Suppressor macrophage treated with lipopolysaccharide for 4 hours (primary cell): ENCODE measurements around the gene PCDHA1.

Experiments
- DNase-seq: peaks from one replicate; pipeline ENCODE4 v3.0.0-alpha.2; 2020

Gene PCDHA1

DNA sequence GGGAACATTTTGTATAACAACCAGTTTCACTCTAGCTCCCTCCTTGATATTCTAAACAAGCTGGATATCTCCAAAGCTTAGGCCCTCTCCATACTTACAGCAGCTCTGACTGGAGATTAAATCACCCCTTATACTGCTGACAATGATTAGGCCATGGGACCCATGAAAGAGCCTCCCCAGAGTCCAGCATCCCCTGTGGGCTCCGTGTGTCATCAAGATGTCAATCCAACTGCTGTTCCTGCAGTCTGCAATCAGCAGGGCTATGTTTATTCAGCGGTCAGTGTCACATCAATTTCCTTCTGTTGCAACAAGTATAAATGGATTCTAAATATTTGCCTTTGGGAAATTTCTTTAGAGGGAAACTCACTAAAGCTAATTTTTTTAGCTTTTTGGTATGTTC is 206.9 kb downstream of the PCDHA1 start:
- DNase-seq, result no peak

DNA sequence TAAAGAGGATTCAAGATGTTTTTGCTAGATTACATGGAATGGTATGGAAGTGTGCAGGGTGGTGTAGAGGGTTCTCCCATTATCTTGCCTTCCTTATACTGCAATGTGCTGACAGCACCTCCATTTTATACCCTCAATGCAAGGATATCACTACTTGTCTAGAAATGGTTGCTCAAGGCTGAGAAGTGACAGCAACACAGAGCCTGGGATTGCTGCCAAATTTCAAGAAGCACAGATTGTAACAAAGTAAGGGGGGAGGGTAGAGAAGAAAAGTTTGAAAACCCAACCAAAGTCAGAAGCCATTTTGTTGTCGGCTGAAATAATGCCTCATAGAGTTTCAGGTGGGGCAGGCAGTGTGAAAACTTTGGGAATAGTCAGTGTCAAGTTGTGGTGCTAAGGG is 210.1 kb downstream of the PCDHA1 start:
- DNase-seq, result no peak

DNA sequence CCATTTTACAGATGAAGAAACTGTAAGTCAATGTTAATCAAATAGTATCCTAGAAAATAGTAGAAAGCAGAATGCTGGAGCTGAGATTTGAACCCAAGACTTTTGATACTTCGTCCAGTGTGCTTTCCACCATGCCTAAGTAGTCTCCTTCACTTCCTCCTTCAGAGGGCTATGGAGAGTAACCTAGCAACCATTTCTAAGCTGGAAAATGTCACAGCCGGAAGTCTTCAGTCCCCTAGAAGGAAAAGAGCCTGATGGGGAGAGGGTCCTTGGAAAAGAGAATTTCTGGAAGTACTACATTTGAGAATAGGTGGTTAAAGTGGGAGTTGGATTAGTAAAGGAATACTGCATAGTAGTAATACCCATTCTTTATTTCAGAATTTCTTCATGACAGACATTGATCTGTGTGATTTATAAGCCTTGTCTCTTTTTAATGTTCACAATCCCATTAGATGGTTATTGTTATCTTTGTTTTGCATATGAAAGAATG is 213.0 kb downstream of the PCDHA1 start:
- DNase-seq, result no peak

DNA sequence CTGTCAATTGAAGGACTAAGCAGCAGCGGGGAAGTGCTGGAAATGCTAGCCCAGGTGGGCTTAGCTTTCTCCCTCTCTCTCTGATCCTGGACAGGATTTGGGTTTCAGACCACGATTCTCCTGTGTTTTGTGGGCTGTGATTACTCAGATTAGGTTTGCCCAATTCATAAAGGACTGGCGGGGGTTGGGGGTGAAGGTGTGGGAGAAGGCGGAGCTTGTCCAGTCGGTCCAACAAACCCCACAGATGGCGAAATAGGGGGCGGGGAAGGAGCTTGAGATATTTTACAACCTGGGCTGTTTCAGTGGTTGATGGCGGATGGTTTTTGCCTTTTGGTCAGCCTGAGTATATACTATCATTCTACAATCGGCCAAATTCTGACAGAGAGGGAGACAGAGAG is 215.5 kb downstream of the PCDHA1 start:
- DNase-seq, result no peak

DNA sequence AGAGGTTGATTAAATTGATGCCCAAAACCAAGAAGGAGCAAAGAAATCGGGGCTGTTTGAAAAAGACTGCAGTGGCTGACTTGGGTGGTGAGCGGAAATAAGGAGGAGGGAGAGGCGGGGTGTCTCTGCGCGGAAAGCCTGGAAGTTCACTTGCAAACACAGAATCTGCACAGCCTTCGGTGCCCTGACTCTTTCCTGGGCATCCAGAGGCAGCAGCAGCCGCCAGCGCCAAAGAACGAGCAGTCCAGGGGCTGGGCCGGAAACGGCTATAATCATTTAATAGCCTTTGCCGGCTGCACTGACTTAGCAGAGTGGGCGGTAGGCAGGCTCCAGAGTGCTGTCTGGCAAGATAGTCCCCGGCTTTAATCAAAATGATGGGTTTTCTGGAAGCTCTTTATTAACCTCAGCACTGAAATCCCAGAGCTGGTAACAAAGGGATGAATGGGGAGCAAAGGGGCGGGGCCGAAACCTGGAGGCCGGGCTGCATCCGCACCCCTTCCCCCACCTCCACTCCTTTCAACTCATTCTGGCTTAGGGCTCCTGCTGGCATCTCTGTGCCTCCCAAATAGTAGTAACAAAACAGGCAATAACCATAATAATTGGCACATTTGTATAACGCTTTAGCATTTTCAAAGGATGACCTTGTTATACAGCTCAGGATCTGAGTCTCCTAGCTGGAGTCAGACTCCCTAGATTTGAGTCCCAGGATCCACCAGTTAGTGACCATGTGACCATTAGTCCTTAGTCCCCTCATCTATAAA is 216.1 kb downstream of the PCDHA1 start:
- no peak for DNase-seq

DNA sequence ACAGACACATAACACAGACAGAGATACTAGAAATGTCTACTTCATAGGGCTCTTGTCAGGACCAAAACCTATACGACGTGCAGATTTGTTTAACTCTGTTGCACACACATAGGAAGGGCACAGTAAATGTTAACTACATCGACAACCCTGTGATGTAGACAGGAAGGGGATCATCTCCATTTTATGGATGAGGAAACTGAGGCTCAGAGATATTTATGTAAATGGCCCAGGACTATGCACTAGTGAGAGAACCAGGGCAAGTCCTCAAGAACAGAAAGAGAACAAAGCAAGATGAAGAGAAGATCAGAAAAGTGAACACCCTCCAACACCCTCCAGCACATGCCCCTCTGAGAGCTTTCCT is 216.6 kb downstream of the PCDHA1 start:
- DNase-seq, result no peak

DNA sequence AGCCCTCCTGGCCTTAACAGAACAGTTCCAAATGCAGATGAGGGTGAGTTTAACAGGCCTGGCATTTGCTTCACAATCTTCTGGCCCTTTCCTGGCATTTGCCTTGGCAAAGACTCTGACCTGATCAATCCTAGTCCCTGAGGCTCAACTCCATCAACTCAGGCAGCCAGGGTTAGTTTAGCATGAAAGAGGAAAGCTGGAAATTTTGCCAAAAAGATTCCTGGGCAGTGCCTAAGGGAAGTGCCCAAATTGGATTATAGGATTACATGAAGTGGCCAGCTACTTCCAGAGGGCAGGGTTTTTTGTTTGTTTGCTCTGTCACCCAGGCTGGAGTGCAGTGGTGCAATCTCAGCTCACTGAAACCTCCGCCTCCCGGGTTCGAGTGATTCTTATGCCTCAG is 217.1 kb downstream of the PCDHA1 start:
- no peak for DNase-seq

DNA sequence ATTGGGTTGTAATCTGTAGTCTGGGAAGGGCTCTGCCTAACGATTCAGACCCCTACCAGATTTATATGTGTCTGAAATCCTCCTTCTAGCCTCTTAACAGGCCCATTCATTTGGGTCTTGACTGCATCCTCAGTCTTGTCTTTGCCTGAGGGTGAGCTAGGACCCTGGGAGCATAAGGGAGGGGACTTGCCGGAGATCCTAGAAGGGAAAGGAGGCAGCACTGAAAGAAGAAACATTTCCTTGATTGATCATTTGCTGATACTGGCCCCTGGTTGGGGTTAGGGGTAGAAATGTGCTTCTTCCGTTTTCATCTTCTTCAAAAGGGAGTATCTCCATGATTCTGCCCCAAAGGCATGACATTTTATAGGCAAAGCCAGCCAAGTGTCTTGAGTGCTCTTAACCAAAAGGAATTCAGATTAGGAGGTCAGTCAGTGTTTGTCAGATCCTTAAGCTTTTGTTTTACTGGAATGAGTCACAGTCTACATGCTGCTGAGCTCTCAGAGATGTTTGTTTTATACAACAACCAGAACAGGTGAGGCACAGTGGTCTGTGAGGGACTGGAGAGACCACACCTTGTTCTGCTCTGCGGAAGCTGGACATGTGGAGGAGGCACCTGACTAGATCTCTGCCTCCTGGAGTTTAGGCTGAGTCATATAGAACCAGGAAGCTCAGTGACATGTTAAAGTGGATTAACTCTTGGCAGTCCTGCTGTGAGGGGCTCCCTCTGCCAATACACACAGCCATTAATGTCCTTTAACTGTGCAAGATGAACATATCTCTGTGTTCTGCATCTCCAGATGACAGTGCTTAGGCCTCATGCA is 218.1 kb downstream of the PCDHA1 start:
- no peak for DNase-seq

DNA sequence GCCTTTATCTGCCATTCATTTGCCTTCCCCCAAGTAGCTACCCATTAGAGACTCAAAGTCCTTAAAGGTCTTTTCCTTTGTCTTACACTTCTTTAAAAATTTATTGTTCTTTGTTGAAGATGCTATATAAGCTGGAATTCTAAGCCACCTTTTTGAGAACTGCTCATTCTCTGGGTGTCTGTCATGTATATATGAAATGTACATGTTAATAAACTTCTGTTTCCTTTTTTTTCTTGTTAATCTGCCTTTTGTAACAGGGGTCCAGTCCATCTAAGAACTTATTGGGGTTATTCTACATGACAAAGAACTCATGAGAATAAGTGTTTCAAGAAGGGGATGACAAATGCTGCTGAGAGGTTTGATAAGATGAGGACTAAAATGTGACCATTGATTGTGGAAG is 221.9 kb downstream of the PCDHA1 start:
- DNase-seq, result no peak

DNA sequence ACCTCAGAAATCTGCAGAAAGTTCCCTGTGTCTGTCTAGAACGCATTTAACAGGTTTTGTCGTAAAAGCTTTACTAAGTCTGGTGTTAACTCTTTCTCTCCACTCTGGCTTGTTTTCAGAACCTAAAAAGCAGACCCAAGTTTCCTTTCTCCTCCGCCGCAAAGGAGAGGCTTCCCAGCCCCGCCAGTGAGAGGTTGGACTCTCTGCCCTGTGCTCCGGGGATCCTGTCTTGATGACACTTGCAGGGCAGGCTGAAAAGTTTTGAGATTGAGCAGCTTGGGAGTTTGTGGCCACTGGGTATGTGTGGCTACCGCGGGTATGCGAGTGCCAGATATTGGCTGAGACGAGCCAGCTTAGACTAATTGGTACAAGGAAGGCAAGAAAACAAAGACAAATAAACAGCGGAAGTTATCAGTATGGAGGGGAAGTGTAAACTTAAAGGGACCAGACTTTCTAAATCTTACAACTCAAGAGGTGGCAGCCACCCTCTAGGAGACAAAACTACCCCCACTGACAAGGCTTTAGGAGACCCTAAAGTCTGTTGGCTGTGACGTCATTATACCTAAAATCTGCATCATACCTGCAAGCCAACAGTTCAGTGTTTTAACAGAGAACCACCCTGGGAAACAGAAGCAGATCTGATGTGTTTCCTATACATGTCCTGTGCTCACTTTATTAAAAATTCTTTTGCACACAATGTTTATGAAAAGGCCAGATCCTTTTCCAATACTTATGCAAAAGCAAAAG is 224.3 kb downstream of the PCDHA1 start:
- DNase-seq, result no peak

DNA sequence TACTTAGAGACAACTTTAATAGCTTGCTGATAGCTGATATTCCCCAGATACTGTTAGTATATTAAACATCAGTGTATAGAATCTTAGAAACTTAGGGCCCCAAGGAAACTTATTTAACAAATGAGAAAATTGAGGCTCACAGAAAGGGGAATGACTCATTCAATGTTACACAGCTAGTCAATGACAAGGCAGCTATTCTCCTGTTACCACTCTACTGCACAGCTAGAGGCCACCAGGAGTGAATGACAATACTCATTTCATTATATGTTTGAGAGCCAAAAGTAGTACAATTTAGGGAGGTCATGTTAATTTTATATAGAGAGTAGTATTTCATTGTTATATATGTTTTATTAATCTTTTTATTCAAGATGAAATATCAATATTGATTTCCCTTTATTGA is 232.0 kb downstream of the PCDHA1 start:
- DNase-seq, result no peak

DNA sequence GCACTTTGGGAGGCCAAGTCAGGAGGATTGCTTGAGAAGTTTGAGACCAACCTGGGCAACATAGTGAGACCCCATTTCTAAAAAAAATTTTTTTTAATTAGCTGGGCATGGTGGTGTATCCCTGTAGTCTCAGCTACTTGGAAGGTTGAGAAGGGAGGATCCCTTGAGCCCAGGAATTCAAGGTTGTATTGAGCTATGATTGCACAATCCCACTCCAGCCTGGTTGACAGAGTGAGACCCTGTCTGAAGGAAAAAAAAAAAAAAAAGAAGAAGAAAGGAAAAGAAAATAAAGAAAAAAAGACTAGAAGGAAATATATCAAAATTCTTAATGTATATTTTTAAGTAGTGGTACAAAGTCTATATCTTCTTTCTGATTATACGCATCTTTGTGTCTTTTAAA is 236.4 kb downstream of the PCDHA1 start:
- no peak for DNase-seq

DNA sequence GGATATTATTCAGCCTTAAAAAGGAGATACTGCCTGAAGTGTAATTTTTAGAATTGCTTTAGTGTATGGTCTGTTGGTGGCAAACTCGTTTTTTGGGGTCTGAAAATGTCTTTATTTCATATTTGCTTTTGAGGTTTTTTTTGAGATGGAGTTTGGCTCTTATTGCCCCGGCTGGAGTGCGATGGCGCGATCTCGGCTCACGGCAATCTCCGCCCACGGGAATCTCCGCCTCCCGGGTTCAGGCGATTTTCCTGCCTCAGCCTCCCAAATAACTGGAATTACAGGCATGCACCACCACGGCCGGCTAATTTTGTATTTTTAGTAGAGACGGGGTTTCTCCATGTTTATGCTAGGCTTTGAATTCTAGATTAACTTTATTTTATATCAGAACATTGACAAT is 245.1 kb downstream of the PCDHA1 start:
- DNase-seq, result no peak

DNA sequence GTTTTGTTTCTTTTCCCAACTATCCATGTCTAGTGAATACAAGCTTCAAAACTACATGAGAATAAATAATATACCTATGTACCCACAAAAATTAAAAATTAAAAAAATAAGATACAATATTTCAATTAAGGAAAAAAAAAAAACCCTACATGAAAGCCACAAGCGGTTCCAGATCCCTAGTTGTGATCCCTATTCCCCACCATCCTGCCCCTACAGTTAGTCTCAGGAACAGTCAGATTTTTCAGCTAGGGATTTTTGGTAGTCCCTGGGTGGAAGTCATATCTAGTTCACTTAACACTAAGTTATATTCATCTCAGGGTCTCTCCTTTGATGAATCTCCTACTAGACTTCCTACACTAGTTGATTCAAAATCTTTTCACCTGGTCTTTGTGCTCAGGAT is 246.7 kb downstream of the PCDHA1 start:
- no peak for DNase-seq

DNA sequence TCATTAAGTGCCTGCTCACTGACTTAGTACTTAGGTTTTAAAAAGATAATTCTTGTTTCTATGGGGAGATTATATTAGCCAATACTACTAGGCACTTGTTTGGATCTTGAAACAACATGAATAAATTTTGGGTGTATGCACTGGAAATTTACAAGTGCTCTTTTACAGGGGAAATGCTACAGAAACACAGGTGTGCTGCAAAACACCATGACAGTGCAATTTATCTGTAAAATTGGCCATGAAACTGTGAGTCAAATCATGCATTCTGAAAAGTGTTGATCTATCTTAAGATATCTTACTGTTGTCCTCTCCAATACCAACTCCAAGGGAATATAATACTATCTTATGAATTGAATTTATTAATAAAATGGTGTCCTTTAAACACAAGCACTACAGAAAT is 253.1 kb downstream of the PCDHA1 start:
- DNase-seq, result no peak

DNA sequence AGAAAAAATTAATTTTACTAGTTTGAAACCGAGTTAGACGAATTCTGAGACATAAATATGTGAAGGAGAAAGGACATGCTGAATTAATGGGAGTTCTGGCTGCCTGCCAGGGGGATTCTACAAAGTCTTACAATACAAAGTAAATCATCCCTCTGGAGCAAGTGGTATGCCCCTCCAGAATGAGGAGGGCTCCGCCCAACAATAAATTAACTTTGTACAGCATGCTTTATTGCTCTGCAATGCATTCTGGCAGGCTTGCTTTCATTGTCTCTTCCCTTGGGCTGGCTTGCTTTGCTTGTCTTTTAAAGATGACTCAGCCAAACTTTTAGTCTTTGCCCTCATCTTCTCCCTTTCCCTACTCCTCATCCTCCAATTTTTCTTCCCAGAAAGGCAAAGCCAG is 253.6 kb downstream of the PCDHA1 start:
- DNase-seq, result no peak

DNA sequence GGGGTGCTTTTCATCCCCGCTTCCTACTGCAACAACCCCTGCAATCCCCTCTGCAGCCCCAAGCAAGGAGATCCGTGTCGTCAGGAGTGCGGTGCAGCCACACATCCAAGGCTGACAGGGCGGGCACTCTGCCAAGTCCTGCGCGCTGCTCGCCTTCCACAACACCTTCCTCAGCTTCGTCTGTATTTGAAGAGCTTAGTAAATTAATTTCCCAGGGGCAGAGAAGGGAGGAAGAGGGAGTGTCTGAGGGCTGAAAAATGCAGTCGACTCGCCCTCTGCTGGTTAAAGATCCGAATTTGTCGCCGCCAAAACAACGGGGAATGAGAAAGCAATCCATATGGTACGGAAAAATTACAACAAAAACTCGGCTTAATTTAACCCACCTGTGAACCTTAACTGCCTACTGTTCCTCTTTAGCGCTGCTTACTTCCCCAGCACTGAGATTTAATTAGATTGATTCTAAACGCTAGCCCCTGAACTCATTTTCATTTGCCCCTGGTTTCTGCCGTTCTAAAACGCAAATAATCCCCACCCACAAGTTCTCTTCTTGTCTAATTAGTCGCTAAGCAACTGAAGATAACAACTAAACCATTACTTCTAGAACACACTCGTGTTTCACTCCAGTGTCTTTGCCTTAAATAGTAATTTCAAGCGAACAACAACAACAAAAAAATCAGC is 254.3 kb downstream of the PCDHA1 start:
- DNase-seq, result no peak

DNA sequence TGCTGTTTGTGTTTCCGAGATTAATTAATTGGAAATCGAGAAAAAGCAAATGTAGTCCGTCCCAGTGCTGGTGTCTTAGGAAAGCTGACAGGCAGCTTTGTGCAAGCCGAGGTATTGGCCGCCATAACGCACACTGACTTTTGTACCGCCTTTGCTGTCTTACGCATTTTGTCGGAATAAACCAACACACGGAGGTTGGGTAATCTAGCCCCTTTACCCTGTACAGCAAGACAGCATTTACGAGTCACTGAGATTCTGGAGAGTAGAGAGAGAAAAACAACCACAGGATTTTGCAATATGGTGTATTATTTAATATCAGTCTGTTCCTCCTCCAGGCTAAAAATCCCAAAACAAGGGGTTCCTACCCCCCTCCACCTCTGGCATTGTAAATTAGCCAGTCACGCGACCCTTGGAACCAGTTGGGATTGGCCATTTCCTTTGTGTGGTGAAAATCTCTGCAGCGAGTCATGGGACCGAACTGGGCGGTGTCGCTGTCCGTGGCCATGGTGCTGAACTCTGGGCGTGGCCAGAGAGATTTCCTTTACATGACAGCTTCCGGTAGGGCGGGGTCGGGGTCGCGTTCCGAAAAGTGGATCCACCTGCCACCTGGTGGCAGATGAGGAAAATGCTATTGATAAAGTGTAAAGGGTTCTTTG is 255.0 kb downstream of the PCDHA1 start:
- DNase-seq, result peak; percentile 54

DNA sequence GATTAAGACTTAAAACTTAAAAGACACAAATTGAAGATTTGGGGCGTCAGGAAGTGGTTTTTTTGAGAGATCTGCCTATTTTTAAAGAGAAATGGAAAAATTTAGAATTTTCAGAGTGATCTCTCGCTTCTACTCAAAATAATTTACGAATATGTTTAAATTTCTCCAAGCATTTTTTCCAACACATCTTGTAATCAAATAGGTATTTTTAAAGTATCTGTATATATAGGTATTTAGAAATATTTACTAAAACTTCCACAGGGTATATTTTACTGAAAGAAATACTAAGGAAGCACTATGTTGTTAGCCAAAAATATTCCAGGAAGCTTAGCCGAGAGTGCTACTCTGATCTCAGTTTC is 255.5 kb downstream of the PCDHA1 start:
- no peak for DNase-seq

DNA sequence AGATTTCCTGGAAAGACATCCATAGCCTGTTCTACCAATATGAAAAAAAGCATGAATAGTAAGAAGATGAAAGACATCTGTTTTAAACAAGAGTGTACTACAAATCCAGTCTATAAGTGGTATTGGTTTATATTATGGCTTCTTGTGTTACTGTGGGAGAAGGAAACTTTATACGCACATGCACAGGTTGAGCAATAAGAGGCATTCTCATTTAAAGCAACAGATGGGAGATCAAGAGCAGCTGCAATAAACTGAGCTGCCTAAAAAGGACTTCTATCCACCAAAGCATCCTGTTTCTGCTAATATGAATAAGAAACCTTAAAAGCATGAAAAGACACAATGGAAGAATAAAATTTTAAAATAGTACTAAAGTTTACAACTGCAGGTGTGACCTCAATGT is 256.6 kb downstream of the PCDHA1 start:
- no peak for DNase-seq

DNA sequence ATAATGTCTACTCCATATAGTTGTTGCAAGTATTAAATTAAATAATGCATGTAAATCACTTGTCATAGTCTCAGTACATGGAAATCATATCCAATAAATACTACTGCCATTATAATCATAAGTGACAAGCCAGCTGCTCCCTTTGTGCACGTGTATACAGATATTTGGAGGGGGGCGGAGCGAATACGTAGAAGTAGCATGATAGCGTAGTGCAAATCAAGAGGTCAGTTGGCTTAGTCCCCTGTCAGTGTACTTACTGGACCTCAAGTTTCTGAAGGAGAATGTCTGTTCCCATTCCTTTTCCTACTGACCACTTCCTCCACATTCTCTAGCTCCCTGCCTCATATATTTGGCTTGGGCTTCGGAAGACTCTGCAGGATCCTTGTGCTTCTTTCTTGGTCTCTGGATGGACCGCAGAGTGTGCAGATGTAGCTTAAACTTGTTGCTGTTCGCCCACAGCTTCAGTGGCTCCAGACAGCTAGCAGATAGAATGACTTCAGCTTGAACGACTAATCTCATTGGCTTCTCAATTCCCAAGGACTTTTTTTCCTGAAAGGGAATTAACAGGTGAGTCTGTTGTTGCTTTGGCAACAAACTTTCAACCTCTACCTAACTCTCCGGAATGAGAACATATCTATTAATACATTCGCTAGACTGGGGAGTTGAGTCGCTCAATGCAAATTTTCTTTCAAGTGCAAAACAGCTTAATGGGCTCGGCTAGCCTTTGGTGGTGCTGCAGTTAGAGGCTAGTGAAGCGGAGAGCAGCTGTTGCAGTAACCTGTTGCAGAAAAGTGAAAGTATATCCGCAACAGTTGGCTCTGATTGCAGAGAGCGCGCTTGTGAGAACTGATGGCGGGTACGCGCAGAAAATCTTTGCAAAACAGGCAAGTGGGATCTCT is 264.9 kb downstream of the PCDHA1 start, which contains the start of gene PCDHB1:
Gene PCDHB1, plus strand, starts transcription at position 753 of the 899 bp plus-strand sequence. Its CDS starts 97 bp downstream, at position 850.
- DNase-seq, result no peak

DNA sequence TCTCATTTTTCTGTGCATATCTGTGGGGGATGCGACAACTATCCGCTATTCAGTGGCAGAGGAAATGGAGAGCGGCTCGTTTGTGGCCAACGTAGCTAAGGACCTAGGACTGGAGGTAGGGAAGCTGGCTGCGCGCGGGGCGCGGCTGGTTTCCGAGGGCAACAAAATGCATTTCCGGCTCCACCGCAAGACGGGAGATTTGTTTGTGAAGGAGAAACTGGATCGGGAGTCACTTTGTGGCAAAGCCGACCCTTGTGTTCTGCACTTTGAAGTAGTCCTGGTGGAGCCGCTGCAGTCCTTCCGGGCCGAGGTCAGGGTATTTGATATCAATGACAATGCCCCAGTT is 265.6 kb downstream of the PCDHA1 start:
- no peak for DNase-seq
